Measurements from ENCODE around the gene OSBPL3.

Gene OSBPL3

GRCh38 chr7:24951441-24951980 is 28.5 kb downstream of the OSBPL3 start:
- no peak for DNase-seq (ENCODE audit: low read depth in 3 of 3)

- no peak for DNase-seq (ENCODE audit: low read depth in 3 of 3)
Measured at GRCh38 chr7:24949884-24950283, 30.1 kb downstream of the OSBPL3 start.

GRCh38 chr7:24948739-24949138 is 31.2 kb downstream of the OSBPL3 start:
- no peak for DNase-seq (ENCODE audit: low read depth in 3 of 3)

DNA sequence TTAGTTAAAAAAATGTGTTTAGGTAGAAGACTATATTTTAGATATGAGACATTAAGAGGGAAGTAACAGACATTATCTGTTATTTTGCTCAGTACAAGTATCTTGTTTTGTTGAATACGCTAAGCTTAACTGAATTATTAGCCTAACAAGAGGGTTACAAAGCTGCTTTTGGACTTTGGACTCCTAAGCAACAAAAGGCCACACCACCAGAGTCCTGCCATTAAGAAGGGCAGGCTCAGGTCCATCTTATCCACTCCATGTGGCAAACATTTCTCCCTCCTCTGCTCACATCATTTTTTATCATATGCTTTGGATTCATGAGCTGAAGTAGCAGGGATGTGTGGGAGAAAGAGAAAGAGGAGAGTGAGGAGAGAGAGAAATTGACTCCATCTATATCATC is 33.5 kb downstream of the OSBPL3 start:
- DNase-seq (ENCODE audit: low read depth in 3 of 3): no peak

GRCh38 chr7:24945899-24946298 is 34.1 kb downstream of the OSBPL3 start:
- no peak for DNase-seq (ENCODE audit: low read depth in 3 of 3)

DNA sequence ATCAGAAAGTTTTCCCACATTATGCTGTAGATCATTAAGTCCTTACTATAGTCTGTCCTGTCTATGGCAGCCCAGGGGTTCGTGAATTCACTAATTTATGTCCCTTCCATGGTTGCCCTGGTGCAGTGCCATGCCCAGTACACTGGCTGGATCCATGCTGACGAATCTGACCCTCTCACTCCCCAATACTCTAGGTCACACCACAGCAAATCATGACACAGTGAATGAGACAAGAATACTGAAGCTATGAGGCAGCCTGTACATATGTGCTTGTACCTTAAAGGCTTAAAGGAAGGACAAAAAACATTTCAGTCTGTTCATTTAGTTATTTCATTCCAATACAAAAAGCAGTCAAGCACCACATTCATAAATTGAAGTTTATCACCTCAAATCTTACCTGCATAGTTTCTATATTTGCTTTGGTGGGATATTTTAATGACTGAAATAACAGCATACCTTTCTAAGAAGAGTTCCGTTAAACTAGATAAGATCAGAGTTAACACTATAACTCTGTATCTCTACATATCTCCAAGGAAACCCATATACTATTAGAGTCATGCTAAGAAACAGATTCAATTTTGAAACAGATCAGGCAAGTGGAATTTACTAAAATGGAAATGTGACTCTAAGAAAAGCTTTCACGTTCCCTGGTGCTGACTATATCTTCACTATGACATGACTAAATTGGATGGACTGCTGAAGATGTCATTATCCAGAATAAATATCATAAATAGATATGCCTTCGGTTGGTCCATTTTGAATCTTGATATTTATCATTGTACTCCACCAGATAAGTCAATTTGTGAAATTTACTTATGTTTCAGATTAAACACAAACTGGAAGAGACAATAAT is 36.7 kb downstream of the OSBPL3 start:
- DNase-seq (ENCODE audit: low read depth in 3 of 3): no peak

- no peak for DNase-seq (ENCODE audit: low read depth in 3 of 3)
Measured at GRCh38 chr7:24942226-24942625, 37.8 kb downstream of the OSBPL3 start.

GRCh38 chr7:24939416-24939815 is 40.6 kb downstream of the OSBPL3 start:
- no peak for DNase-seq (ENCODE audit: low read depth in 3 of 3)

DNA sequence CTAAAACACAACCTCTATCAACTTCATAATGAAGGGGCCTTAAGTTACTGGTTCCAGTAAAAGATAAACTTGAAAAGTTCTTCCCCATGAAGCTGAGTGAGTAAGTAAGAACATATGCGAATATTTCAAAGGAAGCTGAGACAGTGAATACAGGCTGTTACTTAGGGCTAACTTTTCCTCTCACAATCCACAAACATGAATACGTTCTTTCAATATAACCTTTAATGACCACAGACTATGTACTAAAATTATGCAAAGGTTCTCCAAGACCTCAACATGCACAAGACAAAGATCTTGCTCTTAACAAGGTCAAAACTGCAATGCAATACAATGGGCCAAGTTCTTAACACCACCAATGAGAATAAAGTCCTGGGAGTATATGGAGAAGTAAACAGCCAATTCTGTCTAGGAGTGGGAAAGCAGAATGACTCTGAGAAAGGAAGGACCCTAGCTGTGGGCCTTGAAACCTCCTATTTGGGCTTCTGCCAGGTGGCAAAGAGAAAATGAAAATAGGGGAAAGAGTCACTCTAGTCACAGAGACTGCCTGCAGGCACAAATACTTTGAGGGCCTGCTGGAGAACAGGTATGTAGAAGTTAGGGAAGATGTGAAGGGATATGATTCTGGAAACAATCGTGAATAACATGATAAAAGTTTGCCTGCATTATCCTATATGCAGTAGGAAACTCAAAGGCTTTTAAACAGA is 43.7 kb downstream of the OSBPL3 start:
- no peak for DNase-seq (ENCODE audit: low read depth in 3 of 3)

DNA sequence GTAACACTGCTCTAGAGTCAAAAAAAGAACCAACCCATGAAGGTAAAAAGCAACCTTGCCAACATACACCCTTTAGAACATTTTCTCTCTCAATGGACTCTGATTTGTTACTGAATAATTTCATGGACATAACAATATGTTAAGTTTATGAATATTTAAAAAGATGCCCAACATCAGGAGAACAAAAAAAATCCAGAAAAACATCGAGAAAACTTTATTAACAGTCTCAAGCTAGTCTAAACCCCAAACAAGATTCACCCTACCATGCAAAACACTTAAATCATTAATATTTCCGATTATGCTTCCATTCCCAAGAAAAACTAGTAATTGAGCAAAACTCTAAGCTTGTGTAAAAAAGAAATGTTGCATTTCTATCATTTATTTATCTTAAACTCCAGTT is 46.7 kb downstream of the OSBPL3 start:
- no peak for DNase-seq (ENCODE audit: low read depth in 3 of 3)

DNA sequence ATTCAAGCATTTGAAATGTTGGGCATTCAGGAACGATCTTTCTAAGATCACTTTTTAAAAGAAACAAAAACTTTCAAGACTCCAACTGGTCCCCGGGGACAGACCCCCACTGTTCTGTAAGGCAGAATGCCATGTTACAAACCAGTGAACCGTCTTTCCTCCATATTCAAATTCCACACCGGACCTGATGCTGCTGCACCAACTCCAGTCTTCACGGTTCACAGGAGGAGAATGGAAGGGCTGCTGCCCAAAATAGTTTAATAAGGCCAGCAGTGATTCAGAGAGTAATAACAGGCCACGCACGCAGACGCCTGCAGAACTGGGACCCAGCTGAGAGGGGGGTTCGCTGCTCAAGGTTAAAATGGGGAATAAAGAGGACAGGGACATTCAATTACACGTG is 47.2 kb downstream of the OSBPL3 start:
- no peak for DNase-seq (ENCODE audit: low read depth in 3 of 3)

- no peak for DNase-seq (ENCODE audit: low read depth in 3 of 3)
Measured at GRCh38 chr7:24932389-24932788, 47.6 kb downstream of the OSBPL3 start.

DNA sequence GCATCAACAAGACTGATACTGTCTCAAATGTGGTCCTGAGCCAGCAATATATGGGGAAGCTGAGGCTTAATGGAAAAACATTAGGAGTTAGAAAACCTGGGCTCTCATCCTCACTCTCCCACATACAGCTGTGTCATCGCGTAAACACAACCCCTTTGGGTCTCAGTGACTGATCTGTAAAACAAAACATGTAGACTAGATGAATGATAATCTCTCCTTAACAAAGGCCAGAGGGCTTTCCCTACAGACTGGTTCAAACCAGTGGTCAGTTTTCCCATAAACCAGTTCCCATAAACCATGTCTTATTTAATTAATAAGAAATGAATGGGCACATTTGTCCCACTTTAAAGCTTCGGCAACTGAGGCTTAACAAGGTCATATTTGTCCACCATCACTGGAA is 48.1 kb downstream of the OSBPL3 start:
- DNase-seq (ENCODE audit: low read depth in 3 of 3): no peak

- DNase-seq (ENCODE audit: low read depth in 3 of 3): no peak
Measured at GRCh38 chr7:24930856-24931255, 49.1 kb downstream of the OSBPL3 start.

DNA sequence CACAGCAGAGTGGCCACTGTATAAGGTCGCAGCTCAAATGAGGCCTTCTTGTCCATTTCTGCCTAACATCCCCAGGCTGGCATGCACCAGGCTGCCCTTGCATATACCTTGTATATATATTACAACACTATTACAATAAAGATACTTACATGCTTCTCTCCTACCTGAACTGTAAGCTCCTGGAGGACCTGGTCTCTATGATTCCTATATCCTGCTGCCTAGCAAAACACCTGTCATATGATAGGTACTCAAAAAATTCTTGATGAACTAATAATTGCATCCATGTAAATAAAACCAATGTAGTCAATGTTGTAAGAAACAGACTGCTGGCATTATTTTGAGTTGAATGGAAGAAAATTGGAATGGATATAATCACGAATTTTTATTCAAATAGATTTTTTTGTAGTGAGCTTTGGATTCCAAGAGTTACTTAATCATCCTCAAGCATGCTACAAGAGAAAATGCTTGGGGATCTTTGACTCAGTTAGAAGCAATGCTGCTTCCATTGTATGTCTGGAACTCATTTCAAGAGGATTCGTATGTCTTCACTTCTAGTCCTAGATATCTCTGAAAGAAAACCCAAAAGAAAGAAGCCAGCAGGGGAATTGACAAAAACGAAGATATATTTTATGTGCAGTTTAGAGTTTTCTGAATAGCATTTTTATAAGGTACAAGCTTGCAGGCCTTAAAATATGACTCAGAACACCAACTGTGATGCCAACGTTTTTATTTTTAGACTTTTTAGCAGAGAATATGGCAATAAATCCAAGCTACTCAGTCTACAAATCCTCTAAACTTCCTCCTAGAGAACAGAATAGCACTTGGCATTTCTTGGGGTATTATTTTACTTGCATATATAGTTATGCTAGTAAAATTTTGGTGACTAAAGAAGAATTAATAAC is 53.1 kb downstream of the OSBPL3 start:
- DNase-seq (ENCODE audit: low read depth in 3 of 3): no peak

- DNase-seq (ENCODE audit: low read depth in 3 of 3): no peak
Measured at GRCh38 chr7:24924375-24924774, 55.6 kb downstream of the OSBPL3 start.

- no peak for DNase-seq (ENCODE audit: low read depth in 3 of 3)
Measured at GRCh38 chr7:24923172-24923865, 56.7 kb downstream of the OSBPL3 start.

GRCh38 chr7:24922099-24922773 is 57.7 kb downstream of the OSBPL3 start:
- no peak for DNase-seq (ENCODE audit: low read depth in 3 of 3)

GRCh38 chr7:24921362-24921679 is 58.7 kb downstream of the OSBPL3 start:
- DNase-seq (ENCODE audit: low read depth in 3 of 3): no peak

DNA sequence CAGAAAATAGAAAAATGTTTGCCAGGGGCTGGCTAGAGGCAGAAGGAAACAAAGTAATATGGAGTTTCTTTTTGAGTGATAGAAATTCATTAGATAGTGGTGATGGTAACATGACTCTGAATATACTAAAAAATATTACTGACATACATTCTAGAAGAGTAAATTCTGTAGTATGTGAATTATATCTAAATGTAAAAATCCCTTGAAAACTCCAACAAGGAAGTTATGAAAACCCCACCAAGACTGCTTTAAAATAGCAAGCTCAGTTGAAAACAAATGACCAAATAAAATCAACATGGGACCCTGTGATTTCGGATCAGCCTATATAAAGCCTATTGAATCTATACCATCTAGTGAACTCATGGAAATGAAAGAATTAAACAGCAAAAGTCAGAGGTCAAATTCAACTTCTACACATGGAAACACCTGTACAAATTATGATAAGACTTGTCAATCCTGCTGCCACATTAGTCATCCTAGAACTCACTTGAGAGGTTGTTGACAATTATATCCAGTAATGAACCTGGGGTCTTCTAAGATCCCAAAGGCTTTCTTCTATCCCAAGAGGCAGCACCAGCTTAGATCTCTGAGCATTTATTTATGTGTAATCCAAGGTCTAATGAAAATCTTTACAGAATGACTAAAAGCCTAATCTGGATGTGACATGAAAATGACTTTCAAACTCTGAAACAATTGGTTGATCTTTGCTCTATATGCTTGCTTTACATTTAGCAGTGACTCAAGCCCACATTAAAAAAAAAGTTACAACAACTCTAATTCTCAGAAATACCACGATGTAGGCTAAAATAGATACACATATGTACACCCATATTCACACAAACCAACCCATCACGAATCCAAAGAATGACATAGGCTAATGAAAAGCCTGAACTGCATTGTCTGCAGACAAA is 59.3 kb downstream of the OSBPL3 start:
- no peak for DNase-seq (ENCODE audit: low read depth in 3 of 3)
